GM06990 (cell line): Measurements from ENCODE around the gene EIF3D.

Experiments
- DNase-seq: peaks from one replicate; pipeline ENCODE4 v3.0.0-alpha.2; 2011; ENCODE audit not compliant: insufficient read length; ENCODE audit errors: extremely low read depth
- H3K27me3 ChIP-seq: replicated peaks from 2 replicates; pipeline ENCODE4 v1.6.0; 2011; ENCODE audit warnings: low read length; ENCODE audit not compliant: control insufficient read depth, insufficient read depth
- H3K36me3 ChIP-seq: 2 replicates; pipeline ENCODE4 v1.5.1; 2011; ENCODE audit warnings: low read length; ENCODE audit not compliant: control insufficient read depth, insufficient read depth
- H3K4me3 ChIP-seq: replicated peaks from 2 replicates; pipeline ENCODE4 v1.5.1; 2011; ENCODE audit warnings: low read depth, mild to moderate bottlenecking, control low read depth, low read length
- CTCF ChIP-seq: IDR thresholded peaks from 2 replicates; pipeline ENCODE4 v1.5.1; 2011; ENCODE audit warnings: low read length, control low read depth, mild to moderate bottlenecking, inconsistent platforms; ENCODE audit not compliant: insufficient read depth, poor library complexity, severe bottlenecking

EIF3D gene

GRCh38 chr22:36497910-36498665 lies 30.9 kb downstream of the EIF3D start:
- no peak for DNase-seq
- peaks cover 3% of the 10 kb centered on the region; the same call in 1 of the 2 replicates for H3K36me3 ChIP-seq
- no peaks in the 10 kb centered on the region for H3K27me3 ChIP-seq
- no peak for TF ChIP-seq CTCF
- H3K4me3 ChIP-seq = no peak overlapping the region

GRCh38 chr22:36493690-36494110 lies 35.3 kb downstream of the EIF3D start:
- no peak for TF ChIP-seq CTCF
- no peak overlapping the region for H3K4me3 ChIP-seq
- H3K36me3 ChIP-seq = peaks cover 4% of the 10 kb centered on the region
- no peaks in the 10 kb centered on the region for H3K27me3 ChIP-seq
- peak; percentile 60 for DNase-seq

GRCh38 chr22:36492109-36492508 lies 36.9 kb downstream of the EIF3D start:
- no peak overlapping the region for H3K4me3 ChIP-seq
- H3K27me3 ChIP-seq = no peaks in the 10 kb centered on the region
- peaks cover 2% of the 10 kb centered on the region for H3K36me3 ChIP-seq
- TF ChIP-seq CTCF = no peak
- no peak for DNase-seq

GRCh38 chr22:36491155-36491554 lies 37.8 kb downstream of the EIF3D start:
- H3K27me3 ChIP-seq = no peaks in the 10 kb centered on the region
- no peak for TF ChIP-seq CTCF
- no peak overlapping the region for H3K4me3 ChIP-seq
- no peak for DNase-seq
- peaks cover 2% of the 10 kb centered on the region for H3K36me3 ChIP-seq

GRCh38 chr22:36486619-36487384 lies 42.2 kb downstream of the EIF3D start:
- peak; percentile 23 for TF ChIP-seq CTCF
- Histone ChIP-seq H3K27me3 (no peaks in the 10 kb centered on the region), H3K4me3 (no peak overlapping the region), H3K36me3 (peaks cover 2% of the 10 kb centered on the region)
- no peak for DNase-seq
